ENCODE measurements around the gene CIAO3.
"Not testable (repeated sequence)": the region's sequence is repeated elsewhere in the genome, so short reads cannot be mapped to it uniquely, and the experiment has no call there.

The CIAO3 gene

DNA sequence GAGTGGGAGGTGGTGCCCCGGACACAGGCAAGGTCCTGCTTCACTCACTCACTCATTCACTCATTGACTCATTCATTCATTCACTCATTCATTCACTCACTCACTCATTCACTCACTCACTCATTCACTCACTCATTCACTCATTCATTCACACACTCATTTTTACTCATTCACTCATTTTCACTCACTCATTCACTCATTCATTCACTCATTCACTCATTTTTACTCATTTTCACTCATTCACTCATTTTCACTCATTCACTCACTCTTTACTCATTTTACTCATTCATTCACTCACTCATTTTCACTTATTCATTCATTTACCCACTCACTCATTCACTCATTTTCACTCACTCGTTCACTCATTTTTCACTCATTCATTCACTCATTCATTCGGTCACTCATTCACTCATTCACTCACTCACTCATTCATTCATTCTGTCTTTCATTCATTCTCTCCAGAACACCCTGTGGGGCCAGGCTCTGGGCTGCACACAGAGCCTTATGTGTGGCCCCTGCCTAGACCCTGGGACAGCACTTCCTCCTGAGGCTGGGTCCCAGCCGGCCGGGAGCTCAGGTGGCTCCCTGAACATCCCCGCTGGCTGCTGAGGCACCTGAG is 38.2 kb upstream of the CIAO3 start:
- ChIA-PET POLR2A (interaction anchor here (0.9 kb wide), 1 partner anchor 10 kb away, joined by 4 read pairs; the partner anchor contains the start of genes CHTF18 and RPUSD1), CTCF (no interaction called here)
- TF ChIP-seq HDGF (IDR thresholded peaks at IDR 0.05; ENCODE audit: borderline replicate concordance), result no peak
- no peak for TF ChIP-seq ELF4 (IDR thresholded peaks at IDR 0.05)
- no peak for TF ChIP-seq NFRKB (IDR thresholded peaks at IDR 0.05)
- peak; percentile 73 for TF ChIP-seq TARDBP (IDR thresholded peaks at IDR 0.05)
- TF ChIP-seq, protein P1, sequence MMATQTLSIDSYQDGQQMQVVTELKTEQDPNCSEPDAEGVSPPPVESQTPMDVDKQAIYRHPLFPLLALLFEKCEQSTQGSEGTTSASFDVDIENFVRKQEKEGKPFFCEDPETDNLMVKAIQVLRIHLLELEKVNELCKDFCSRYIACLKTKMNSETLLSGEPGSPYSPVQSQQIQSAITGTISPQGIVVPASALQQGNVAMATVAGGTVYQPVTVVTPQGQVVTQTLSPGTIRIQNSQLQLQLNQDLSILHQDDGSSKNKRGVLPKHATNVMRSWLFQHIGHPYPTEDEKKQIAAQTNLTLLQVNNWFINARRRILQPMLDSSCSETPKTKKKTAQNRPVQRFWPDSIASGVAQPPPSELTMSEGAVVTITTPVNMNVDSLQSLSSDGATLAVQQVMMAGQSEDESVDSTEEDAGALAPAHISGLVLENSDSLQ (IDR thresholded peaks at IDR 0.05), result peak; percentile 18; the same call in 1 of the 2 replicates
- no peak for TF ChIP-seq LEF1 (IDR thresholded peaks at IDR 0.05; ENCODE audit: borderline replicate concordance)
- no peak for TF ChIP-seq CTBP1 (IDR thresholded peaks at IDR 0.05; ENCODE audit: borderline replicate concordance)
- TF ChIP-seq ZNF384 (IDR thresholded peaks at IDR 0.05), result no peak
- DNase-seq (ENCODE audit: extremely low spot score), result no peak

DNA sequence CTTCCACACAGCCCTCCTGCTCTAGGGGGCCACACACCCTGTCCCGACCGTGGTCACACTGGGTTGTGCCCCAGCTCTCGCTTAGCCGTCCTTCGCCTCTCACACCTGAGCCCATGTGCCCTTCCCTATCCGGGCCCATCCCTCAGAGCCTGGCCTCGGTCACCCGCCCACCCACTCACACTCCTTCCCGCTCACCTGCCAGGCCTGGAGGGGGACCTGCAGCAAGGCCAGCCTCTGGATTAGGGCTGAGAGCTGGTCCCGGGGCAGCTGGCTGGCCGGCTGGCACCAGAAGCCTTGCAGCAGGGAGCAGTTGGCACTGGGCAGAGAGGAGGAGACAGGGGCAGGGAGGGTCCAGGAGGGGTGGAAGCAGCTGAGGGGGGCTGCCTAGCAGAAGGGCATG is 37.6 kb upstream of the CIAO3 start:
- DNase-seq (ENCODE audit: extremely low spot score), result no peak
- ChIA-PET POLR2A (interaction anchor here (0.9 kb wide), 1 partner anchor 10 kb away, joined by 4 read pairs; the partner anchor contains the start of genes CHTF18 and RPUSD1), CTCF (no interaction called here)
- no peak for TF ChIP-seq FOXM1 (IDR thresholded peaks at IDR 0.05; ENCODE audit: borderline replicate concordance)
- TF ChIP-seq FOXA1 (IDR thresholded peaks at IDR 0.05), result no peak
- TF ChIP-seq ELF4 (IDR thresholded peaks at IDR 0.05), result no peak
- no peak for TF ChIP-seq CTBP1 (IDR thresholded peaks at IDR 0.05; ENCODE audit: borderline replicate concordance)
- TF ChIP-seq, protein P1 (IDR thresholded peaks at IDR 0.05), result no peak

DNA sequence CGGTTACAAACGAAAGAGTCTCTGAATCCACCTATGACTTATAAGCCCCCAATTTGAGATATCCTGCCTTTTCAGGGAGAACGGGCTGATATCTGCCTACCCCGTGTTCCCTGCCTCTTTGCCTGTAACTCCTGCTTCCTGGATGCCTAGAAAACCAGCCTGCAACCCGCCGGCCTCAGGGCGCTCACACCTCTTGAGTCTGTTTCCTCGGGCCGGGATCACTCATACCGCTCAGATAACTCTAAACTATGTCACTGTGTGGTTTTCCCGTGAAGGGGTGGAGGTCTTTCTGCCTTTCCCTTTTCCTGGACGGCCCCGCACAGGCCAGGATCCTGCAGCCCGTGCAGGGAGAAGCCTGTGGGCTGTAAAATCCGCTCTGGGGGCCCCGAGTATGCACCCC is 37.0 kb upstream of the CIAO3 start:
- POLR2A ChIA-PET, result no interaction called here

DNA sequence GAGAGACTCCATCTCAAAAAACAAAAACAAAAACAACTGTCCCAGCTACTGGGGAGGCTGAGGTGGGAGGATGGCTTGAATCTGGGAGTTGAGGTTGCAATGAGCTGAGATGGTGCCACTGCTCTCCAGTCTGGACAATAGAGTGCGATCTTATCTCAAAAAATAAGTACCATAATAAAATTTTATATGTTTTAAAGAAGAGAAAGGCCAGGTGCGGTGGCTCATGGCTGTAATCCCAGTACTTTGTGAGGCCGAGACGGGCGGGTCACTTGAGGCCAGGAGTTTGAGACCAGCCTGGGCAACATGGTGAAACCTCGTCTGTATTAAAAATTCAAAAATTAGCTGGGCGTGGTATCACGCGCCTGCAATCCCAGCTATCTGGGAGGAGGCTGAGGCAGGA is 36.0 kb upstream of the CIAO3 start:
- DNase-seq (ENCODE audit: extremely low spot score), result no peak
- TF ChIP-seq BHLHE40 (IDR thresholded peaks at IDR 0.05; ENCODE audit: borderline replicate concordance), result no peak
- TF ChIP-seq TARDBP (IDR thresholded peaks at IDR 0.05), result no peak
- TF ChIP-seq L3MBTL2 (conservative IDR thresholded peaks at IDR 0.05), result no peak
- TF ChIP-seq ARNT (IDR thresholded peaks at IDR 0.05), result no peak
- no peak for TF ChIP-seq FOXA1 (IDR thresholded peaks at IDR 0.05)
- no peak for TF ChIP-seq SP1 (IDR thresholded peaks at IDR 0.05)
- no peak for TF ChIP-seq LEF1 (IDR thresholded peaks at IDR 0.05; ENCODE audit: borderline replicate concordance)
- TF ChIP-seq CTBP1 (IDR thresholded peaks at IDR 0.05; ENCODE audit: borderline replicate concordance), result no peak
- TF ChIP-seq ELF4 (IDR thresholded peaks at IDR 0.05), result no peak
- no peak for TF ChIP-seq FOXM1 (IDR thresholded peaks at IDR 0.05; ENCODE audit: borderline replicate concordance)
- TF ChIP-seq ZNF384 (IDR thresholded peaks at IDR 0.05), result no peak
- no peak for TF ChIP-seq FOXK2 (IDR thresholded peaks at IDR 0.05)
- no peak for TF ChIP-seq SUZ12 (IDR thresholded peaks at IDR 0.05)
- ChIA-PET POLR2A (interaction anchor here (1.8 kb wide), 1 partner anchor 56 kb away, joined by 7 read pairs; the partner anchor contains the start of gene ANTKMT), CTCF (interaction anchor here (0.7 to 1.1 kb wide), 2 partner anchors 8 to 166 kb away, joined by 3 to 5 read pairs; no protein-coding TSS in a partner anchor)

More for the DNA sequence above, 37.0 kb upstream of the CIAO3 start:
- no peak for DNase-seq (ENCODE audit: extremely low spot score)
- CTCF ChIA-PET, result no interaction called here
- TF ChIP-seq ARNT (IDR thresholded peaks at IDR 0.05) (no peak), FOXK2 (IDR thresholded peaks at IDR 0.05) (no peak), FOXM1 (IDR thresholded peaks at IDR 0.05; ENCODE audit: borderline replicate concordance) (no peak), HDGF (IDR thresholded peaks at IDR 0.05; ENCODE audit: borderline replicate concordance) (no peak), LEF1 (IDR thresholded peaks at IDR 0.05; ENCODE audit: borderline replicate concordance) (no peak), ZNF384 (IDR thresholded peaks at IDR 0.05) (no peak), NFRKB (IDR thresholded peaks at IDR 0.05) (no peak), FOXA1 (IDR thresholded peaks at IDR 0.05) (no peak), ELF4 (IDR thresholded peaks at IDR 0.05) (no peak), L3MBTL2 (conservative IDR thresholded peaks at IDR 0.05) (no peak), BHLHE40 (IDR thresholded peaks at IDR 0.05; ENCODE audit: borderline replicate concordance) (no peak), TARDBP (IDR thresholded peaks at IDR 0.05) (no peak), CTBP1 (IDR thresholded peaks at IDR 0.05; ENCODE audit: borderline replicate concordance) (no peak), SUZ12 (IDR thresholded peaks at IDR 0.05) (no peak), SP1 (IDR thresholded peaks at IDR 0.05) (no peak)
- TF ChIP-seq, protein P1 (IDR thresholded peaks at IDR 0.05), result no peak

DNA sequence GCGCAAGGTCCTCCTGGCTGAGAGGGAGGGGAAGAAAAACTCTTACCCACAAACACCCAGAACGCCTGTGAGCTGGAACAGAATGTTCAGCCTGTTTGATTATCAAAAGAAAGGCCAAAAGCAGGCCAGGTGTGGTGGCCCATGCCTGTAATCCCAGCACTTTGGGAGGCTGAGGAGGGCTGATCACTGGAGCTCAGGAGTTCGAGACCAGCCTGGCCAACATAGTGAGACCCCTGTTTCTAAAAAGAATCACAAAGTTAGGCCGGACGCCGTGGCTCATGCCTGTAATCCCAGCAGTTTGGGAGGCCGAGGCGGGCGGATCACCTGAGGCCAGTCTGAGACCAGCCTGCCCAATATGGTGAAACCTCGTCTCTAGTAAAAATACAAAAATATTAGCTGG is 35.5 kb upstream of the CIAO3 start:
- not testable (repeated sequence) for DNase-seq (ENCODE audit: extremely low spot score)
- CTCF ChIA-PET, result interaction anchor here (1.1 kb wide), 1 partner anchor 9 kb away, joined by 5 read pairs; no protein-coding TSS in a partner anchor
- POLR2A ChIA-PET, result interaction anchor here (1.8 kb wide), 1 partner anchor 56 kb away, joined by 7 read pairs; the partner anchor contains the start of gene ANTKMT

DNA sequence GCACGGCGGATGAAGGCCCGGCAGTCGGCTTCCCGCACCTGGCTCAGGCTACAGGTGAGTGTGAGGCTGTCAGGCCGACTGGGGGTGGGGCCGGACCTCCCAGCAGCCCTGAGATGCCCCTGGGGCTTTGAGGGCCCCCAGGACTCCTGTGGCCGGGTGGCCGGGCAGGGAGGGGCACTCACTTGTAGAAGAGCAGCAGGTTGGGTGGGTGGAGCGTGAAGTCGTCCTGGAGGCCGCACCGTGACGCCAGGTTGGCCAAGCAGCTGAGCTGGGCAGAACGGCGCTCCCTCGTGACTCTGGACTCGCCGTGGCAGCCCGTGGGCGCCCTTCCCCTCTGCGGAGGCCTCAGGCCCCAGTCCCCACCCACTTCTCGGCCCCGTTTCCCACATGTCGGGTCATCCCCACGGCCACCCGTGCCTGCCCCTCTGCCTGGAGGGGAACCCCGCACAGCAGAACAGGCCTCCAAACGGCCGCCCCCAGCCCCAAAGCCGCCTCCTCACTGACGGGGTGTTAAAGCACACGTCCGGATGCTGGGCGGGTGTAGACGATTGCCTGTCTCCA is 34.5 kb upstream of the CIAO3 start:
- POLR2A ChIA-PET, result no interaction called here
- no peak for DNase-seq (ENCODE audit: extremely low spot score)
- TF ChIP-seq SP1 (IDR thresholded peaks at IDR 0.05) (no peak), NFRKB (IDR thresholded peaks at IDR 0.05) (no peak), ZNF384 (IDR thresholded peaks at IDR 0.05) (no peak), SUZ12 (IDR thresholded peaks at IDR 0.05) (no peak), FOXM1 (IDR thresholded peaks at IDR 0.05; ENCODE audit: borderline replicate concordance) (no peak), ELF4 (IDR thresholded peaks at IDR 0.05) (no peak), LEF1 (IDR thresholded peaks at IDR 0.05; ENCODE audit: borderline replicate concordance) (no peak), TARDBP (IDR thresholded peaks at IDR 0.05) (no peak), BHLHE40 (IDR thresholded peaks at IDR 0.05; ENCODE audit: borderline replicate concordance) (no peak), L3MBTL2 (conservative IDR thresholded peaks at IDR 0.05) (no peak), HDGF (IDR thresholded peaks at IDR 0.05; ENCODE audit: borderline replicate concordance) (no peak), ARNT (IDR thresholded peaks at IDR 0.05) (no peak), CTBP1 (IDR thresholded peaks at IDR 0.05; ENCODE audit: borderline replicate concordance) (no peak), FOXK2 (IDR thresholded peaks at IDR 0.05) (no peak)
- TF ChIP-seq, protein P1 (IDR thresholded peaks at IDR 0.05), result no peak
- CTCF ChIA-PET, result no interaction called here
